AG09309 (cell line): ENCODE measurements around the gene RASGRP1.

Source experiments
- DNase-seq: peaks from one replicate; pipeline ENCODE4 v3.0.0-alpha.2; 2010; ENCODE audit warnings: low read depth
- H3K4me3 ChIP-seq: 2 replicates; pipeline ENCODE4 v1.5.1; 2011; ENCODE audit warnings: mild to moderate bottlenecking, low read depth, low read length, moderate library complexity; ENCODE audit not compliant: control insufficient read depth
- TF ChIP-seq, protein P1 (sequence below): IDR thresholded peaks from 2 replicates; pipeline ENCODE4 v1.5.1; 2011; ENCODE audit warnings: mild to moderate bottlenecking, low read depth, low read length, inconsistent platforms; ENCODE audit not compliant: insufficient read depth, control insufficient read depth; ENCODE audit errors: missing control alignments

Gene RASGRP1

DNA sequence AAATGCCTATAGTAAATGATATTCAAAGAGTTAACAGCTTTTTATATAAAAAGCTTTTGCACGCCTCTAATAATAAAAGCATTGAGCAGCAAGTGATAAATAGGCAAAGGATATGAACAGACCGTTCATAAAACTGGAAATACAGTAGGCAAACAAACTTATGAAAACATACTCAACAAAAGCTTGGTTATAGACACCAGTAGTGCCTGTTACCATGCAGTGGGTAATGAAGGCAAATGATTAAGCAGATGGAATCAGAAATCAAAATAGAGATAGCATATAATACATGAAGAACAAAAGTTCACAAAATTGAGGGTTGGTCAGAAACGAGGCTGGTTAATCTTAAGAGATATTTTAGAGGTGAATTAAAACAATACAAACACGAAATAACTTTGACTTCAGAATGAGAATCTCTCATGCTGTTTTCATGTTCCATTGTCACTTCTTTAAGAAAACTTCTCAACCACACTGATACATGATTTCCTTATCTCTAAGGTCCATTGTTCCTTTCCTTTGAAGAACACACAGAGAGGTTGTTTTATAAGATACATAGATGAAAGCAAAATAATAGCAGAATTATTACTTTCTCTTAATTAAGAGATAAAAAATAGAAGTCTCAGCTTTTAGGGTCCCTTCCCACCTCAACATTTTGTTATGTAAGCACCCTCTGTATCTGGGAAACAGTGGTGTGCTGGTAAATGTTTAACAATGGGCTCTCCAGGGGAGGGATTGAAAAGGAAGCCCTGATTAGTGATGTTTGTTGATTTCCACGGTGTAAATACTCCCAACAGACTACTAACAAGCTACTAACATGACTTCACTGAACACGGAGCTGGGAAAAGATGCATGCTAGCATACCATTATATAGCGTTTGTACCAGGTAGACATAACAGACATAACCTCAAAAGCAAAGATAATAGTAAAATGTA lies 12.6 kb downstream of the RASGRP1 start:
- H3K4me3 ChIP-seq = no peak overlapping the region
- no peak for DNase-seq
- TF ChIP-seq, protein P1, sequence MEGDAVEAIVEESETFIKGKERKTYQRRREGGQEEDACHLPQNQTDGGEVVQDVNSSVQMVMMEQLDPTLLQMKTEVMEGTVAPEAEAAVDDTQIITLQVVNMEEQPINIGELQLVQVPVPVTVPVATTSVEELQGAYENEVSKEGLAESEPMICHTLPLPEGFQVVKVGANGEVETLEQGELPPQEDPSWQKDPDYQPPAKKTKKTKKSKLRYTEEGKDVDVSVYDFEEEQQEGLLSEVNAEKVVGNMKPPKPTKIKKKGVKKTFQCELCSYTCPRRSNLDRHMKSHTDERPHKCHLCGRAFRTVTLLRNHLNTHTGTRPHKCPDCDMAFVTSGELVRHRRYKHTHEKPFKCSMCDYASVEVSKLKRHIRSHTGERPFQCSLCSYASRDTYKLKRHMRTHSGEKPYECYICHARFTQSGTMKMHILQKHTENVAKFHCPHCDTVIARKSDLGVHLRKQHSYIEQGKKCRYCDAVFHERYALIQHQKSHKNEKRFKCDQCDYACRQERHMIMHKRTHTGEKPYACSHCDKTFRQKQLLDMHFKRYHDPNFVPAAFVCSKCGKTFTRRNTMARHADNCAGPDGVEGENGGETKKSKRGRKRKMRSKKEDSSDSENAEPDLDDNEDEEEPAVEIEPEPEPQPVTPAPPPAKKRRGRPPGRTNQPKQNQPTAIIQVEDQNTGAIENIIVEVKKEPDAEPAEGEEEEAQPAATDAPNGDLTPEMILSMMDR = no peak

DNA sequence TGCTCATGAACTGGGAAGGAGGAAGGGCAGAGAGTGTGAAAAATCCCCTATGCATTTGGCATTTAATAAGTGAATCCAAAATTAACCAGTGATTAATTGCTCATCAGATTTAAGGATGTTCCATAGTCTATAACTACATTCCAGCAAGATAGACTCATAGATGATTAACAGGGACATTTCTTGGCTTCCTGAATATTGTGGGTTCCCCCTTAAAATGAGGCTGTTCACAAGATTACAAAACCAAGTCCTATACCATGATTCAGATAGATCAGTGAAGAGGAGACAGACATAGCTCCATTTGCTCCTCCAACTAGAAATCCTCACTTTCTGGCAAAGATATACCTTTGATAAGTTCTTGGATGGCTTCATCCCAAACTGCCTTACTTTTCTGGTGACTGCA lies 15.4 kb downstream of the RASGRP1 start:
- H3K4me3 ChIP-seq = no peak overlapping the region
- no peak for DNase-seq
- TF ChIP-seq, protein P1 = no peak

DNA sequence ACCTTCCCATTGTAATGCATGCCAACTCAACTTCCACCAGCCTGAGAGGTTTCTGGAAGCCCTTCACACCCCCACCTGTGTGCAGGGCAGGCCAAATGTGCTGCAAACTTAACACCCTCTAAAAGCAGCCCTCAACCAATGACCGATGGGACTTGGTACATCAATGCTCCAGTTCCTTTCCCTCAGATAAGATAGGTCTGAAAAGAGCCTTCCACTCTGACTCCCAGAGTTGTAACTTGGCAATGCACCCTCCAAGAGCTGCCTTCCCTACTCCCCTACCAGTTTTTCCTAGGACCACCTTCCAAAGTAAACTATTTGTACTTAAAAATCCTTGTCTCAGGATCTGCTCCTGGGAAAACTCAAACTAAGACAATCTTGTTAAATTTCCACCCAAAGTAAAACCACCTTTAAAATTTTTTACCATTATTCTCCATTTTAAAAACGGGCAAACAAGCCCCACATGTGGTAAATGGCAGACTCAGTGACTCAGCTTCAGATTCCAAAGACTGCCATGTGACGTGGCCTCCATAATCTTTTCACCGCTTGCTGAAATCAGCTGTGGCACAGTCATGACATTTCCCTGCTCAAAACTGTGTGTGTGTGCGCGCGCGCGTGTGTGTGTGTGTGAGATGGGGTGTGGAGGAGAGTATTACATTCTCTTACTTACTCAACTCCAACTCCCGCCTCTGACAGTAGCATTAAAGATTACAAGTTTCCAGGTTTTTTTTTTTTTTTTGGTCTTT lies 17.2 kb downstream of the RASGRP1 start:
- no peak overlapping the region for H3K4me3 ChIP-seq
- DNase-seq = peak; percentile 80
- TF ChIP-seq, protein P1 = no peak

DNA sequence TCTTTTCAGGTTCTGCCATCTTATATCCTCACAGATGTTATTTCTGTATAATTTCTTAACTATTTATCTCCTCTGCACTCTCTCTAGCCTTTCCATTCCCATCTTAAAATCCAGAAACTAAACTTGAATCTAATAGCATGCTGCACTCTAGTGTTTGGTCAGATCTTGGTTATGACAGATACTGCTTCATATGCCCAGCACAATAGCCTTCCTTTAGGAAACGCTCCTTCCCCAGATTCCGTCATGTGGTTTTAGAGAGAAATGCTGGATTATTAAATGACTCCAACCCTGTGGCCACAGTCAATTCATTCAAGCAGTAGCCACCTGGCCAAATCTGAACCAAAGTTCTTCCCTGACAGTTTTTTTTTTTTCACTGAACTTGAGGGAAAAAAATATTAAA lies 19.4 kb downstream of the RASGRP1 start:
- no peak for DNase-seq
- TF ChIP-seq, protein P1 = no peak
- H3K4me3 ChIP-seq = no peak overlapping the region

DNA sequence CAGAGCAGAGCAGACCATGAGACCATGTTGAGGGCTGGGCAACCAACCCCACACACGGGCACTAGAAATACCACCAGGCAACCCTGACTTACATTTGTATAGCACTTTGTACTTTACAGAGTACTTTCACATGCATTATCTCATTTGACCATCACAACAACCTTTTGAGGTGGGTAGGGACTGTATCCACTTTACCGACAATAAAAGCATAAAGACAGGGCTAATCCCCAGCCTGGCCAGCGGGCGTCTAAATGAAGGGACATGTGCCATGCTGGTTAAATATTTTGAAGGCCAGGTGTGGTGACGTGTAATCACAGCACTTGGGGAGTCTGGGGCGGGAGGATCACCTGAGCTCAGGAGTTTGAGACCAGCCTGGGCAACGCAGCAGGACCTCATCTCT lies 23.6 kb downstream of the RASGRP1 start:
- no peak for DNase-seq
- no peak overlapping the region for H3K4me3 ChIP-seq
- TF ChIP-seq, protein P1 = no peak

DNA sequence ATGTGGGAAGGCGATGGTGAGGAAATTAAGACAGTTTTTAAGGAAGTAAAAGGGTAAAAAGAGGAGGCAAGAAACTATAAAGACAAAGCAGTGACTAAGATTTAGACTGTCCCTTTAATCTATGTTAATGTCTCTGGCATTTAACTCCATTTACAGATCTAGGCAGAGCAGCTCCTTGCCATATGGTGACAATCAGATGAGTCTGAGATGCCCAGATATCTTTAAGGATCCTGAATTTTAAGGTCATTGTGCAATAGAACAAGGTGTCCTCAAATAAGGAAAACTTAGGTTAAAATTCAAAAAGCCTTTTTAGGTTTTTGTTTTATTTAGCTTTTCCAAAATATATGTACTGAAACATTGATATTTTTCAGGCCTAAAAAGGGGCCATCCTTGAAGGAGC lies 24.1 kb downstream of the RASGRP1 start:
- TF ChIP-seq, protein P1 = no peak
- no peak for DNase-seq

More for the DNA sequence above, 24.1 kb downstream of the RASGRP1 start:
- no peak overlapping the region for H3K4me3 ChIP-seq
